GM21619 (cell line): ENCODE measurements around the gene SRGAP2.
"Not testable (repeated sequence)": the region's sequence is repeated elsewhere in the genome, so short reads cannot be mapped to it uniquely, and the experiment has no call there.

Experiments
- ATAC-seq: cut with Tn5 transposase; IDR thresholded peaks from one replicate; pipeline ENCODE4 v1.9.1; 2021; ENCODE audit not compliant: unreplicated experiment

The SRGAP2 gene

GRCh38 chr1:206204871-206205270 lies 1.5 kb downstream of the SRGAP2 start:
- ATAC-seq: not testable (repeated sequence)

GRCh38 chr1:206205569-206205968 lies 2.2 kb downstream of the SRGAP2 start:
- ATAC-seq: not testable (repeated sequence)

GRCh38 chr1:206210802-206211201 lies 7.5 kb downstream of the SRGAP2 start:
- ATAC-seq: not testable (repeated sequence)

GRCh38 chr1:206215600-206216392 lies 12.5 kb downstream of the SRGAP2 start:
- not testable (repeated sequence) for ATAC-seq

- not testable (repeated sequence) for ATAC-seq
Measured at GRCh38 chr1:206218285-206218684, 14.9 kb downstream of the SRGAP2 start.

GRCh38 chr1:206218765-206219164 lies 15.4 kb downstream of the SRGAP2 start:
- ATAC-seq: not testable (repeated sequence)

- not testable (repeated sequence) for ATAC-seq
Measured at GRCh38 chr1:206219514-206220331, 16.4 kb downstream of the SRGAP2 start.

GRCh38 chr1:206220332-206221000 lies 17.1 kb downstream of the SRGAP2 start:
- ATAC-seq: not testable (repeated sequence)

GRCh38 chr1:206221585-206221984 lies 18.2 kb downstream of the SRGAP2 start:
- not testable (repeated sequence) for ATAC-seq

GRCh38 chr1:206224190-206224776 lies 20.9 kb downstream of the SRGAP2 start:
- not testable (repeated sequence) for ATAC-seq

GRCh38 chr1:206225386-206225785 lies 22.0 kb downstream of the SRGAP2 start:
- ATAC-seq: not testable (repeated sequence)

GRCh38 chr1:206226886-206227285 lies 23.5 kb downstream of the SRGAP2 start:
- not testable (repeated sequence) for ATAC-seq

- not testable (repeated sequence) for ATAC-seq
Measured at GRCh38 chr1:206229286-206229685, 25.9 kb downstream of the SRGAP2 start.

- not testable (repeated sequence) for ATAC-seq
Measured at GRCh38 chr1:206231989-206232388, 28.6 kb downstream of the SRGAP2 start.

GRCh38 chr1:206232970-206233645 lies 29.8 kb downstream of the SRGAP2 start:
- not testable (repeated sequence) for ATAC-seq

GRCh38 chr1:206234189-206234916 lies 31.0 kb downstream of the SRGAP2 start:
- ATAC-seq: not testable (repeated sequence)

- not testable (repeated sequence) for ATAC-seq
Measured at GRCh38 chr1:206235190-206235589, 31.8 kb downstream of the SRGAP2 start.

GRCh38 chr1:206240288-206240687 lies 36.9 kb downstream of the SRGAP2 start:
- ATAC-seq: not testable (repeated sequence)

GRCh38 chr1:206243335-206243734 lies 40.0 kb downstream of the SRGAP2 start:
- ATAC-seq: peak; percentile 99

- ATAC-seq: not testable (repeated sequence)
Measured at GRCh38 chr1:206245479-206245878, 42.1 kb downstream of the SRGAP2 start.
